A673 (cell line): ENCODE measurements around the gene HOXC6. TPM values are rescaled to one million over a fixed set of nuclear protein-coding genes. Genes with fewer than 3 reads are reported as not detected.

Source experiments
- BruUV-seq: library from RNA; stranded (reverse); fragments of 400-500 nt; replicated peaks from 2 replicates; lab custom pipeline; 2021; lab: Mats Ljungman, UMichigan
- CTCF ChIA-PET: fragments of 300-600 bp; sonication (Branson Sonifier 250); formaldehyde crosslinking; loops from one replicate; lab custom pipeline; 2022; ENCODE audit warnings: antibody characterized with exemption; lab: Charles Lee
- POLR2A ChIA-PET: fragments of 300-600 bp; sonication (Branson Sonifier 250); formaldehyde crosslinking; loops from one replicate; lab custom pipeline; 2022; ENCODE audit warnings: antibody characterized with exemption; ENCODE audit not compliant: low non-redundant PET; lab: Charles Lee
- DNase-seq: peaks from one replicate; pipeline ENCODE4 v3.0.0-alpha.2; 2015; ENCODE audit warnings: low spot score
- H3K27ac ChIP-seq: fragments of 200-600 bp; sonication (generic); 2 replicates; pipeline ENCODE4 v1.5.1; 2016; ENCODE audit warnings: mixed run types, low read depth, mild to moderate bottlenecking, mixed read lengths, antibody characterized with exemption, low read length; ENCODE audit not compliant: poor library complexity, severe bottlenecking
- H3K27me3 ChIP-seq: fragments of 200-600 bp; sonication (generic); replicated peaks from 2 replicates; pipeline ENCODE4 v1.6.1; 2017; ENCODE audit warnings: mixed run types, low read depth, mild to moderate bottlenecking, mixed read lengths, antibody characterized with exemption, low read length; ENCODE audit not compliant: insufficient read depth, poor library complexity
- H3K36me3 ChIP-seq: fragments of 200-600 bp; sonication (generic); 2 replicates; pipeline ENCODE4 v1.6.1; 2016; ENCODE audit warnings: mixed run types, mild to moderate bottlenecking, mixed read lengths, antibody characterized with exemption, low read length; ENCODE audit not compliant: insufficient read depth, poor library complexity, severe bottlenecking
- H3K4me1 ChIP-seq: fragments of 200-600 bp; sonication (generic); 2 replicates; pipeline ENCODE4 v1.6.1; 2017; ENCODE audit warnings: mixed run types, mild to moderate bottlenecking, mixed read lengths, antibody characterized with exemption, low read length; ENCODE audit not compliant: insufficient read depth, poor library complexity, severe bottlenecking
- H3K4me3 ChIP-seq: fragments of 200-600 bp; sonication (generic); 2 replicates; pipeline ENCODE4 v1.5.1; 2016; ENCODE audit warnings: low read depth, mixed run types, mild to moderate bottlenecking, mixed read lengths, low read length; ENCODE audit not compliant: poor library complexity, severe bottlenecking
- H3K9me3 ChIP-seq: fragments of 200-600 bp; sonication (generic); 2 replicates; pipeline ENCODE4 v1.6.1; 2016; ENCODE audit warnings: mixed run types, low read depth, mild to moderate bottlenecking, mixed read lengths, antibody characterized with exemption, low read length; ENCODE audit not compliant: poor library complexity, severe bottlenecking
- CTCF ChIP-seq: fragments of 300-800, 200-600 bp; sonication (generic); conservative IDR thresholded peaks from 2 replicates; pipeline ENCODE4 v1.5.1; 2017; ENCODE audit warnings: low read depth, mild to moderate bottlenecking, antibody characterized with exemption, low read length, moderate library complexity, mixed read lengths
- EZH2 ChIP-seq: fragments of 200-600 bp; sonication (generic); IDR thresholded peaks from 2 replicates; pipeline ENCODE4 v1.6.1; 2017; ENCODE audit warnings: borderline replicate concordance, low read depth, mild to moderate bottlenecking, mixed read lengths, antibody characterized with exemption, low read length; ENCODE audit not compliant: poor library complexity, severe bottlenecking
- intact Hi-C: fragments of 100-400 bp; cut with micrococcal nuclease; formaldehyde crosslinking; loops from one replicate; pipeline ENCODE4 v1.10.0; 2022; ENCODE audit not compliant: unreplicated experiment
- total RNA-seq: library from RNA; stranded (reverse); gene quantifications from 2 replicates; pipeline ENCODE4 v1.2.3, GENCODE V29; 2021

HOXC6 gene
- total RNA-seq, 1 experiment from 2014 or later, result 20.8 TPM

- TF ChIP-seq EZH2, result no peak
- TF ChIP-seq CTCF, result no peak
- H3K27ac ChIP-seq, result no peak overlapping the region
- H3K36me3 ChIP-seq, result no peaks in the 10 kb centered on the region
- no peaks in the 10 kb centered on the region for H3K9me3 ChIP-seq
- CTCF ChIA-PET, result no interaction called here
- POLR2A ChIA-PET, result interaction anchor here (0.7 kb wide), 1 partner anchor 75 kb away, joined by 4 read pairs; no protein-coding TSS in a partner anchor
- H3K27me3 ChIP-seq, result no peaks in the 10 kb centered on the region
- no peak for DNase-seq
- intact Hi-C loops, result no loop called here
- no TSS peak for BruUV-seq
- H3K4me1 ChIP-seq, result no peaks in the 10 kb centered on the region
- no peak overlapping the region for H3K4me3 ChIP-seq
Measured at GRCh38 chr12:54068418-54069070, 40.3 kb downstream of the HOXC6 start.

- intact Hi-C loops, result no loop called here
- H3K4me3 ChIP-seq, result no peak overlapping the region
- no peaks in the 10 kb centered on the region for H3K27me3 ChIP-seq
- ChIA-PET POLR2A (no interaction called here), CTCF (interaction anchor here (0.6 kb wide), 1 partner anchor 253 kb away, joined by 3 read pairs; the partner anchor contains the start of gene COPZ1)
- H3K4me1 ChIP-seq, result no peaks in the 10 kb centered on the region
- H3K9me3 ChIP-seq, result no peaks in the 10 kb centered on the region
- DNase-seq, result no peak
- no TSS peak for BruUV-seq
- H3K36me3 ChIP-seq, result no peaks in the 10 kb centered on the region
- TF ChIP-seq CTCF (no peak), EZH2 (no peak)
- H3K27ac ChIP-seq, result no peak overlapping the region
Measured at GRCh38 chr12:54071942-54072341, 43.7 kb downstream of the HOXC6 start.

GRCh38 chr12:54074308-54074707 is 46.1 kb downstream of the HOXC6 start:
- intact Hi-C loops, result no loop called here
- ChIA-PET CTCF (no interaction called here), POLR2A (no interaction called here)
- H3K4me1 ChIP-seq, result no peaks in the 10 kb centered on the region
- TF ChIP-seq CTCF (no peak), EZH2 (no peak)
- H3K27me3 ChIP-seq, result no peaks in the 10 kb centered on the region
- DNase-seq, result no peak
- H3K36me3 ChIP-seq, result no peaks in the 10 kb centered on the region
- no peak overlapping the region for H3K4me3 ChIP-seq
- H3K9me3 ChIP-seq, result no peaks in the 10 kb centered on the region
- no peak overlapping the region for H3K27ac ChIP-seq
- BruUV-seq, result no TSS peak
